ENCODE data around the gene SRRM4.

GRCh38 chr12:119175081-119175480, 193.7 kb downstream of the SRRM4 start:
- no peak for TF ChIP-seq BACH2 (CRISPR knock-in tag; IDR thresholded peaks at IDR 0.05; ENCODE audit: borderline replicate concordance)
- TF ChIP-seq ARNTL (CRISPR knock-in tag; IDR thresholded peaks at IDR 0.05; ENCODE audit: borderline replicate concordance, low read depth): no peak
- TF ChIP-seq, protein P1, sequence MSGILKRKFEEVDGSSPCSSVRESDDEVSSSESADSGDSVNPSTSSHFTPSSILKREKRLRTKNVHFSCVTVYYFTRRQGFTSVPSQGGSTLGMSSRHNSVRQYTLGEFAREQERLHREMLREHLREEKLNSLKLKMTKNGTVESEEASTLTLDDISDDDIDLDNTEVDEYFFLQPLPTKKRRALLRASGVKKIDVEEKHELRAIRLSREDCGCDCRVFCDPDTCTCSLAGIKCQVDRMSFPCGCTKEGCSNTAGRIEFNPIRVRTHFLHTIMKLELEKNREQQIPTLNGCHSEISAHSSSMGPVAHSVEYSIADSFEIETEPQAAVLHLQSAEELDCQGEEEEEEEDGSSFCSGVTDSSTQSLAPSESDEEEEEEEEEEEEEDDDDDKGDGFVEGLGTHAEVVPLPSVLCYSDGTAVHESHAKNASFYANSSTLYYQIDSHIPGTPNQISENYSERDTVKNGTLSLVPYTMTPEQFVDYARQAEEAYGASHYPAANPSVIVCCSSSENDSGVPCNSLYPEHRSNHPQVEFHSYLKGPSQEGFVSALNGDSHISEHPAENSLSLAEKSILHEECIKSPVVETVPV (CRISPR knock-in tag; IDR thresholded peaks at IDR 0.05): no peak
- no peak for TF ChIP-seq SNAI2 (CRISPR knock-in tag; IDR thresholded peaks at IDR 0.05)
- TF ChIP-seq, protein P2, sequence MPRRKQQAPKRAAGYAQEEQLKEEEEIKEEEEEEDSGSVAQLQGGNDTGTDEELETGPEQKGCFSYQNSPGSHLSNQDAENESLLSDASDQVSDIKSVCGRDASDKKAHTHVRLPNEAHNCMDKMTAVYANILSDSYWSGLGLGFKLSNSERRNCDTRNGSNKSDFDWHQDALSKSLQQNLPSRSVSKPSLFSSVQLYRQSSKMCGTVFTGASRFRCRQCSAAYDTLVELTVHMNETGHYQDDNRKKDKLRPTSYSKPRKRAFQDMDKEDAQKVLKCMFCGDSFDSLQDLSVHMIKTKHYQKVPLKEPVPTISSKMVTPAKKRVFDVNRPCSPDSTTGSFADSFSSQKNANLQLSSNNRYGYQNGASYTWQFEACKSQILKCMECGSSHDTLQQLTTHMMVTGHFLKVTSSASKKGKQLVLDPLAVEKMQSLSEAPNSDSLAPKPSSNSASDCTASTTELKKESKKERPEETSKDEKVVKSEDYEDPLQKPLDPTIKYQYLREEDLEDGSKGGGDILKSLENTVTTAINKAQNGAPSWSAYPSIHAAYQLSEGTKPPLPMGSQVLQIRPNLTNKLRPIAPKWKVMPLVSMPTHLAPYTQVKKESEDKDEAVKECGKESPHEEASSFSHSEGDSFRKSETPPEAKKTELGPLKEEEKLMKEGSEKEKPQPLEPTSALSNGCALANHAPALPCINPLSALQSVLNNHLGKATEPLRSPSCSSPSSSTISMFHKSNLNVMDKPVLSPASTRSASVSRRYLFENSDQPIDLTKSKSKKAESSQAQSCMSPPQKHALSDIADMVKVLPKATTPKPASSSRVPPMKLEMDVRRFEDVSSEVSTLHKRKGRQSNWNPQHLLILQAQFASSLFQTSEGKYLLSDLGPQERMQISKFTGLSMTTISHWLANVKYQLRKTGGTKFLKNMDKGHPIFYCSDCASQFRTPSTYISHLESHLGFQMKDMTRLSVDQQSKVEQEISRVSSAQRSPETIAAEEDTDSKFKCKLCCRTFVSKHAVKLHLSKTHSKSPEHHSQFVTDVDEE (CRISPR knock-in tag; IDR thresholded peaks at IDR 0.05): no peak

Data from SK-N-SH treated with all-trans-retinoic acid at 6 μM for 48 hours (cell line).